Measurements from ENCODE around the gene ANTKMT. TPM values are rescaled to one million over a fixed set of nuclear protein-coding genes. Genes with fewer than 3 reads are reported as not detected.

ANTKMT gene
- polyA plus RNA-seq, 1 donor from 2014 or later, result 73.4 TPM

GRCh38 chr16:762595-763268, 41.8 kb downstream of the ANTKMT start:
- H2AFZ ChIP-seq (ENCODE audit: low read depth, low read length), result no peak overlapping the region
- no peaks in the 10 kb centered on the region for H3K9me3 ChIP-seq (ENCODE audit: low read length)
- H3K9ac ChIP-seq (ENCODE audit: low read length), result no peak overlapping the region
- H3K4me2 ChIP-seq (ENCODE audit: low read length), result no peak overlapping the region
- no peaks in the 10 kb centered on the region for H3K27me3 ChIP-seq (ENCODE audit: insufficient read depth, low read depth, low read length)
- no peaks in the 10 kb centered on the region for H4K20me1 ChIP-seq (ENCODE audit: insufficient read depth)
- no peaks in the 10 kb centered on the region for H3K36me3 ChIP-seq (ENCODE audit: insufficient read depth, low read length)
- H3K4me3 ChIP-seq (ENCODE audit: low read length), result no peak overlapping the region
- H3K79me2 ChIP-seq (replicated peaks; ENCODE audit: insufficient read depth, low read length), result no peaks in the 10 kb centered on the region
- H3F3A ChIP-seq (ENCODE audit: insufficient read depth, low read length, poor library complexity, severe bottlenecking), result no peaks in the 10 kb centered on the region
- TF ChIP-seq POLR2AphosphoS5 (IDR thresholded peaks at IDR 0.05) (no peak), EZH2 (IDR thresholded peaks at IDR 0.05; ENCODE audit: borderline replicate concordance, insufficient read depth, low read length, poor library complexity, severe bottlenecking) (no peak), REST (IDR thresholded peaks at IDR 0.05; ENCODE audit: borderline replicate concordance) (no peak), MXI1 (conservative IDR thresholded peaks at IDR 0.05; ENCODE audit: poor library complexity, severe bottlenecking) (no peak), RAD21 (conservative IDR thresholded peaks at IDR 0.05) (no peak), TAF1 (IDR thresholded peaks at IDR 0.05; ENCODE audit: low read depth) (no peak), EP300 (conservative IDR thresholded peaks at IDR 0.05; ENCODE audit: poor library complexity, severe bottlenecking) (no peak), CTCF (IDR thresholded peaks at IDR 0.05; ENCODE audit: poor library complexity, severe bottlenecking) (no peak), SMC3 (conservative IDR thresholded peaks at IDR 0.05; ENCODE audit: poor library complexity) (no peak)
- H3K9me2 ChIP-seq (ENCODE audit: insufficient read depth, low read length), result no peaks in the 10 kb centered on the region
- H3K27ac ChIP-seq (ENCODE audit: low read length), result no peak overlapping the region

GRCh38 chr16:763369-764183, 42.6 kb downstream of the ANTKMT start:
- H3F3A ChIP-seq (ENCODE audit: insufficient read depth, low read length, poor library complexity, severe bottlenecking), result no peaks in the 10 kb centered on the region
- no peak overlapping the region for H2AFZ ChIP-seq (ENCODE audit: low read depth, low read length)
- no peak overlapping the region for H3K4me2 ChIP-seq (ENCODE audit: low read length)
- no peak overlapping the region for H3K27ac ChIP-seq (ENCODE audit: low read length)
- no peaks in the 10 kb centered on the region for H3K9me3 ChIP-seq (ENCODE audit: low read length)
- H4K20me1 ChIP-seq (ENCODE audit: insufficient read depth), result no peaks in the 10 kb centered on the region
- H3K4me3 ChIP-seq (ENCODE audit: low read length), result no peak overlapping the region
- no peaks in the 10 kb centered on the region for H3K9me2 ChIP-seq (ENCODE audit: insufficient read depth, low read length)
- TF ChIP-seq EZH2 (IDR thresholded peaks at IDR 0.05; ENCODE audit: borderline replicate concordance, insufficient read depth, low read length, poor library complexity, severe bottlenecking) (no peak), TAF1 (IDR thresholded peaks at IDR 0.05; ENCODE audit: low read depth) (no peak)
- H3K27me3 ChIP-seq (ENCODE audit: insufficient read depth, low read depth, low read length), result no peaks in the 10 kb centered on the region
- H3K9ac ChIP-seq (ENCODE audit: low read length), result no peak overlapping the region
- no peaks in the 10 kb centered on the region for H3K79me2 ChIP-seq (replicated peaks; ENCODE audit: insufficient read depth, low read length)
- H3K36me3 ChIP-seq (ENCODE audit: insufficient read depth, low read length), result no peaks in the 10 kb centered on the region
